GM12873 (cell line): ENCODE data around the gene SPAG17.

ENCODE experiments used
- TF ChIP-seq, protein P1 (sequence below): IDR thresholded peaks from 2 replicates; pipeline ENCODE4 v1.5.1; 2012; ENCODE audit warnings: low read depth, mild to moderate bottlenecking, moderate library complexity, low read length, control low read depth; ENCODE audit not compliant: insufficient read depth; ENCODE audit errors: missing control alignments

The SPAG17 gene

DNA sequence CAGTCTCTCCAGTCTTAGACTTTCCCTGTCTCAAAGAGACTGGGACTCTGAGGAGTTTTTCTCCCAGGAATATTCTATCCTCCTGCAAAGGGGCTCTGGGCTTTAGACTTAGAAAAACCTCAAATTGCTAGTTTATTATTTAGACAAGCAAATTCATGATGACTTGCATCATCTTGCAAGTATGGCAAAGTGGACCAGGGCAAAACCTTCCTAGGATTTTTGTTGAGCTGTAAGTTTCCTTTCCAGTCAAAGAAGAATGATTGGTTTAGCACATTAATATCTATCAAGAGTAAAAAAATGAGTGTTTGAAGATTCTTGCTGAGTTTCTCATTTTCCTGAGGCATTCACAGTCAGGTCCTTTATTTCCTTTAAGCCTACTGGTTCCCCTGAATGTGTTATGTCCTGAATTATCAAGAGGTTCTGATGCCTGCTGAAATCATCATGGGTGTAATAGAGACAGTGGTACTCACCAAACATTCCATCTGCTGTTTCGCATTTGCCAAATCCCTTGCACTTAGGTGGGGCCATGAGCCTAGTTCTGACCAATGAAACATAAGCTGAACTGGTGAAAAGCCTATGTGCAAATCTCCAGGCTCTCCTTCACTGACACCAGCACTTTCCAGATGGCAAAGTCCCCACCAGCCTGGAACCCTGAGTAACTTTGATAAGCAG is 25.2 kb upstream of the SPAG17 start:
- TF ChIP-seq, protein P1, sequence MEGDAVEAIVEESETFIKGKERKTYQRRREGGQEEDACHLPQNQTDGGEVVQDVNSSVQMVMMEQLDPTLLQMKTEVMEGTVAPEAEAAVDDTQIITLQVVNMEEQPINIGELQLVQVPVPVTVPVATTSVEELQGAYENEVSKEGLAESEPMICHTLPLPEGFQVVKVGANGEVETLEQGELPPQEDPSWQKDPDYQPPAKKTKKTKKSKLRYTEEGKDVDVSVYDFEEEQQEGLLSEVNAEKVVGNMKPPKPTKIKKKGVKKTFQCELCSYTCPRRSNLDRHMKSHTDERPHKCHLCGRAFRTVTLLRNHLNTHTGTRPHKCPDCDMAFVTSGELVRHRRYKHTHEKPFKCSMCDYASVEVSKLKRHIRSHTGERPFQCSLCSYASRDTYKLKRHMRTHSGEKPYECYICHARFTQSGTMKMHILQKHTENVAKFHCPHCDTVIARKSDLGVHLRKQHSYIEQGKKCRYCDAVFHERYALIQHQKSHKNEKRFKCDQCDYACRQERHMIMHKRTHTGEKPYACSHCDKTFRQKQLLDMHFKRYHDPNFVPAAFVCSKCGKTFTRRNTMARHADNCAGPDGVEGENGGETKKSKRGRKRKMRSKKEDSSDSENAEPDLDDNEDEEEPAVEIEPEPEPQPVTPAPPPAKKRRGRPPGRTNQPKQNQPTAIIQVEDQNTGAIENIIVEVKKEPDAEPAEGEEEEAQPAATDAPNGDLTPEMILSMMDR = no peak

DNA sequence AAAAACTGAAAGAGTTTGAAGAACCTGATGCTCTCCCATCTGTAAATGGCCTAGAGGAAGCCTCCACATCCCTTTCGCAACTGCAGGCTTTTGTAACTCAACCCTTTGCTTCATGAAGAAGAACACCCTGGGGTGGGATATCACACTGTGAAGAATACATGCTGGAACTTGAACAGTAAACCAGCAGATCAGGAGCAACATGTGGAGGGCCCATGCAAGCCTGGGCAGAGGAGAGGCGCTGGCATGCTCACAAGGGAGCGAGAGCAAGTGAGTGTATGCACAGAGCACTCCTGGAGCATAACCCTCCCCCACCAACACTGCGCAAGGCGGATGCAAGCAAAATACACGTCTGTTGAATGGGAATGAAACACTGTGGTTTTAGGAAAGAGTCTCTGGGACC is 24.6 kb upstream of the SPAG17 start:
- TF ChIP-seq, protein P1 = no peak

DNA sequence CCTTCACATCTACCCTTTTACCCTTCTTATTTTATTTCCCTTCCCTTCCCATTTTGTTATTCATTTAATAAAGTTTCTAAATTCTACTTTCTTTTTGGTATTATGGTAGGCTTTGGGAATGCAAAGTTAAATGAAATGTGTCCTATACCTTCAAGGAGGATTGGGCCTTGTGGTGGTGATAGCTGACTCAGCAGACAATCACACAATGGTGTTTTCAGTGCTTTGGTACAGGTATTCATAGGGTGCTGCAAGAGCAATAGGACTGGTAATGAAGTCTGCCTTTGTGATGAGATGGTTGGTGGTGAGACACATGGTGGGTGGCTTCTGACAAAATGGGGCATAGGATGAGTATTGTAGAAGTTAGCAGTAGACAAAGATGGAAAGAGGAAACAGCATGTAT is 21.9 kb upstream of the SPAG17 start:
- TF ChIP-seq, protein P1 = no peak

DNA sequence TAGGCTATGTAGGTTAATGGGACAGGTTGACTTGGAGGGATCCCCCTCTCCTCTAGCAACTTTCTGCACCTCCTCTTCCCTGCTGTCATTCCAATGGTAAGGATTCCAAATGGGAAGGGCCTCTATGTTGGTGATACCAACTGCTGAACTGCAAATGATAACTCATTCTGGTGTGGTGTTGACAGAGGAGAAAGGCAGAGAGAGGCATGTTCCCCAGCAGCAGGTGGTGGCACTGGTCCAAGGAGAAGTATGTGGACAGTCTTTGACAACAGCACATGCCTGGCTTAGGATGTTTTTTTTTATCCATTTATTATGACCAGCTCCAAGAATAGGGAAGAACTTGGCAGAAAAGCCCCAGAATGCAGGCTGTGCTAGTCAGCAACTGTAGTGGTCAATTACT is 19.6 kb upstream of the SPAG17 start:
- TF ChIP-seq, protein P1 = no peak

DNA sequence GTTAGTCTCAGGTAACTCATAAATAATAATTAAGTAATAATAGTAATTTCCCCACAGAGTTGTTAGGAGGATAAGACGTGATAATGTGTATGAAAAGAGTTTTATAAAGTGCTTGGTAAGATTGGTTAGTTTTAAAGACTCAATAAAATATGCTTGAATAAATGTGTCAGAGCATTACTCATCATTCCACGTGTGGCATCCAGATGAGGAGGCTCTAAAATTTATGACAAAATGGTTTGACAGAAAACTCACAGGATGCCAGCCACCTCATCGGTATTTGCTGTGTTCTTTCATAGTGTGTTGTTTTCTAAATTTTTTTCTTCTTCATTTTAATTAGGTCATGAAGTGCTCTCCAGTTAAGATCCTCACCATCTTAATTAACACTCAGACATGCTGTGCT is 19.1 kb upstream of the SPAG17 start:
- TF ChIP-seq, protein P1 = no peak

DNA sequence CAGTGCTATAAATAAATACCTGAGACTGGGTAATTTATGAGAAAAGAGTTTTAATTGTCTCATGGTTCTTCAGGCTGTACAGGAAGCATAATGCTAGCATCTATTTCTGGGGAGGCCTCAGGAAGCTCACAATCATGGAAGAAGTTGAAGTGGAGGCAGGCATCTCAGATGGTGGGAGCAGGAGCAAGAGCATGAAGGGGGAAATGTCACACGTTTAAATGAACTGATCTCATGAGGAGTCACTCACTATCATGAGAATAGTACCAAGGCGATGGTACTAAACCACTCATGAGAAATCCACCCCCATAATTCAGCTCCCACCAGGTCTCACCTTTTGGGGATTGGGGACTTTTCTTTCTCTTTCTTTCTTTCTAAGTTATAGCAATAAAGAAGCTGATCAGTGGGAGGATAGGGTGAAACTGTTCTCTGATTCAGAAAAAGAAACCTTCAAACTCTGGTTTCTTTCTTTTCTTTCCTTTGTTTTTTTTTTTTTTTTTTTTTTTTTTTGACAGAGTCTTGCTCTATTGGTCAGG is 17.1 kb upstream of the SPAG17 start:
- TF ChIP-seq, protein P1 = no peak

DNA sequence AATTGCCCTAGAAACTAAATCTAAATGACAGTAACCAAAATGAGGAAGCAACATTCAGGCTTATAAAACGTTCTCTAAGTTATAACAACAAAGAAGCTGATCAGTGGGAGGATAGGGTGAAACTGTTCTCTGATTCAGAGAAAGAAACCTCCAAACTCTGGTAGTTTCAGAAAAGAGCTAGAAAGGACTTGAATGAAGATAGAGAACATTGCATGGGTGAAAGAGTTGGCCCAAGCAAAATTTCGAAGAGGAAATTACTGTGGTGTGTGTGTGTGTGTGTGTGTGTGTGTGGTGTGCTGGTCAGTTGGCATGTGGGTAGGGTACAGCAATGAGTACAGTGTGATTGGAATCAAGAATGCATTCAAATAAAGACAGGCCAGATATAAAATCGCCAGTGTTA is 16.5 kb upstream of the SPAG17 start:
- TF ChIP-seq, protein P1 = no peak

DNA sequence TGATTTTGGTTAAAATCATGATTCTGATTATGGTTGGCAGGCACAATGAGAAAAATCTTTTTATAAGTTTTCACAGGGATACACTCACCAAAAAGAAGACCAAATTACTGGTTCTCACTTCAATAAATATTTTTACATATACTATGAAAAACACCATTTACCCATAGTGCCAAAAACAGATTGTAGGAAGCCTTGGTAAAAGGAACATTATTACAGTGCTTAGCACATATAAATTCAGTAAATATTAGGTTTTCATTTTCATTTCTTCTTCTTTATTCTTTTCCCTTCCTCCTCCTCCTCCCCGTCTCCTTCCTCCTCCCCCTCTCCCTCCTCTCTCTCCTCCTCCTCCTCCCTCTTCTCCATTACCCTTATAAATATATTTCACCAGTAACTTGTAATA is 15.8 kb upstream of the SPAG17 start:
- TF ChIP-seq, protein P1 = no peak
